Mononuclear cell (primary cell): ENCODE measurements around the gene MRPS18A. TPM values are rescaled to one million over a fixed set of nuclear protein-coding genes. Genes with fewer than 3 reads are reported as not detected.
"Not testable (repeated sequence)": the region's sequence is repeated elsewhere in the genome, so short reads cannot be mapped to it uniquely, and the experiment has no call there.

Experiments
- H3K27me3 ChIP-seq: 2 replicates; pipeline ENCODE4 v1.6.0; 2011; ENCODE audit warnings: low read length, control low read depth; ENCODE audit not compliant: insufficient read depth
- H3K4me1 ChIP-seq: 2 replicates; pipeline ENCODE4 v1.5.1; 2011; ENCODE audit warnings: mild to moderate bottlenecking, low read length, control low read depth; ENCODE audit not compliant: insufficient read depth
- H3K4me3 ChIP-seq: 2 replicates; pipeline ENCODE4 v1.5.1; 2011; ENCODE audit warnings: mild to moderate bottlenecking, low read length, moderate library complexity
- H3K9me3 ChIP-seq: 2 replicates; pipeline ENCODE4 v1.5.1; 2011; ENCODE audit warnings: low read depth, mild to moderate bottlenecking, control low read depth, low read length
- total RNA-seq: library from RNA; depleted of rRNA; stranded (reverse); fragments of >200 nt; gene quantifications from one replicate; pipeline ENCODE4 v1.2.3, GENCODE V29; 2012

The MRPS18A gene
- total RNA-seq, 1 donor, result 29.5 TPM

DNA sequence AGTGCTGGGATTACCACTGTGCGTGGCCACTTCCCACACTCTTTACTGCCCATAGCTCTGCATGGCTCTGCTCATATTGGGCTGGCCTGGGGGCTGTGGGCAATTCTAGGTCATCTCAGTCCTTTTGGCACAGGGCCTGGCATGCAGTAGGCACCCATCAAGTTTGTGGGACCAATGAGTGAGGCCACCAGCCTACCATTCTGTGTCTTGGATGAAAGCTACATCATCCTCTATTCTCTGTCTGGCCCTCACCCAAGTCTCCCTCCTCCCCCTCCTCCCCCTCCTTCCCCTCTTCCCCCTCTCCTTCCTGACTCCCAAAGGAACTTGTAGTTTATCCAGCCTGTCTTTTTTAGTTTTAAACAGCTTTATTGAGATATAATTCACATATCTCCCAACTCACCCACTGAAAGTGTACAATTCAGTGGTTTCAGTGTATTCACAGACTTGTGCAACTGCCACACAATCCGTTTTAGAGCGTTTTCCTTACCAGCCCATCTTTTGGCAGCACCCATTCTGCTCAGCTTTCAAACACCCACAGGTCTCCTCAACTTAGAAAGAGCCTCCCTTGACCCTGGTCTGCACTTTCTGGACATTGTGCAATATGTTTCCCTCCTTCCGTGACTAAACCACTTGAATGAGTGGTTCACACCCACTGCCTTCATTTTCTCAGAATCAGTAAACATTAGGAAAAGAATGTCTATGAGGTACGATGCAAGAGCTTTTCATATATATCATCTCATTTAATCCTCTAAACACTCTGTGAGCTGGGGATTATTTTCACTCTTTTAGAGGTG, 21.5 kb upstream of the MRPS18A start:
- Histone ChIP-seq H3K4me3 (no peak overlapping the region), H3K27me3 (no peaks in the 10 kb centered on the region), H3K9me3 (no peaks in the 10 kb centered on the region), H3K4me1 (peaks cover 45% of the 10 kb centered on the region)

GRCh38 chr6:43707767-43708166, 20.2 kb upstream of the MRPS18A start:
- no peaks in the 10 kb centered on the region for H3K27me3 ChIP-seq
- peaks cover 53% of the 10 kb centered on the region for H3K4me1 ChIP-seq
- no peaks in the 10 kb centered on the region for H3K9me3 ChIP-seq
- no peak overlapping the region for H3K4me3 ChIP-seq

GRCh38 chr6:43707269-43707668, 19.7 kb upstream of the MRPS18A start:
- Histone ChIP-seq H3K4me1 (peaks cover 53% of the 10 kb centered on the region), H3K9me3 (no peaks in the 10 kb centered on the region), H3K27me3 (no peaks in the 10 kb centered on the region), H3K4me3 (no peak overlapping the region)

DNA sequence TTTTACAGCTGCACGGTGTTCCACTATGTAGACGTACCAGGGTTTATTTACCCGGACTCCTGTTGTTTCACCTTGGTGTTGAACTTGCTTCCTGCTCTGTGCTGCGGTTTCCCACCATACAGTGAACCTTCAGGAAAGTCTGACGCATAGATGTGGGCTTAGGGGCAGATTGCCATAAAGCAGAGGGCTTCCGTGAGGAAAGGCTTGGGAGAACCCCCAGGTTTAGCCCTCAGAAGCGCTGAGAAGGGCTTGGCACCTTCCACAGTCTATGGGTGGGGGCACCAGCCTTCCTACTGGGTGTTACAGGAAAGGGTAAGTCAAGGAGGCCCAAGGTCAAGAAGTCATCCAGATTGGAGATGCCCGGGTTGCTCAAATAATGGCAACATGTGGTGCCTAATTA, 19.2 kb upstream of the MRPS18A start:
- Histone ChIP-seq H3K4me3 (no peak overlapping the region), H3K27me3 (peaks cover 4% of the 10 kb centered on the region), H3K9me3 (no peaks in the 10 kb centered on the region), H3K4me1 (peaks cover 53% of the 10 kb centered on the region)

- Histone ChIP-seq H3K4me3 (no peak overlapping the region), H3K27me3 (peaks cover 4% of the 10 kb centered on the region), H3K4me1 (peaks cover 53% of the 10 kb centered on the region), H3K9me3 (no peaks in the 10 kb centered on the region)
These were observed 18.4 kb upstream of the MRPS18A start for GRCh38 chr6:43705996-43706395.

DNA sequence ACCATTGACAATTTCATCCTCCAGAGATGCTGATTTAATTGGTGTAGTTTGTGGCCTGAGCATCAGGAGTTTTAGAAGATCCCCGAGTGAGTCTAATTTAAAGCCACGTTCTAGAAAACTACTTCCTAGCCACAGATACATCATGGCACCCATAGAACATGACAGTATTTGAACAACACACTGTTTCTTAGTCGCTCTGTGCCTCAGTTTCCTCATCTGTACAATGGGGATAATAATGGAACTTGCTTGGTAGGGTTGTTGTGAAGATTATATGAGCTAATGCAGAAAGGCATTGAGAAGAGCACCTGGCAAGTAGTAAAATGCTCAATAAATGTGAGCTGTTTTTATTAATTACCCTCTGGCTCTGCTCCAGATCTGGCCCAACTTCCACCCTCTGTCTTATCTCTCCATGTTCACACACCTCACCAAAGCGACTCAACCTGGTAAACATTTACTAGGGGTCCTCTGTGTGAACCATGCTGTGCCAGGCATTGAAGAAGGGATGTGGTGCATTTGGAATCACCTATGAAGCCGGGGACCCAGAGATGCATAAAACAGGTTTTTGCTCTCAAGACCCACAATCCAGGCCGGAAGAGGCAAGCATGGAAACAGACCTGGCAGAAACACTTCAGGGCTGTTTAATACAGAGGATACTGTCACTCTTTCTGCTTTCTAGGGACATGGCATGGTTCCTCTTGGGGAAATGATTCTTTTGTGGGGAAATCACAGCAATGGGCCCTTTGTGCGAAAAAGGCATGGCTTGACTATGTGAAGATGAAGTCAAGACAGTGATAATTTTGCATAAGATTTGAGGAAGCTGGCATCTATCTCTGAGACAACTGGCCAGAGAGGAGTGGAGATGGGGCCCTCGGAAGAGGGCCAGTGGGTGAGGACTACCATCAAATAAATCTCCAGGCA, 16.2 kb upstream of the MRPS18A start:
- Histone ChIP-seq H3K4me1 (peaks cover 41% of the 10 kb centered on the region), H3K27me3 (peaks cover 6% of the 10 kb centered on the region), H3K4me3 (no peak overlapping the region), H3K9me3 (no peaks in the 10 kb centered on the region)

DNA sequence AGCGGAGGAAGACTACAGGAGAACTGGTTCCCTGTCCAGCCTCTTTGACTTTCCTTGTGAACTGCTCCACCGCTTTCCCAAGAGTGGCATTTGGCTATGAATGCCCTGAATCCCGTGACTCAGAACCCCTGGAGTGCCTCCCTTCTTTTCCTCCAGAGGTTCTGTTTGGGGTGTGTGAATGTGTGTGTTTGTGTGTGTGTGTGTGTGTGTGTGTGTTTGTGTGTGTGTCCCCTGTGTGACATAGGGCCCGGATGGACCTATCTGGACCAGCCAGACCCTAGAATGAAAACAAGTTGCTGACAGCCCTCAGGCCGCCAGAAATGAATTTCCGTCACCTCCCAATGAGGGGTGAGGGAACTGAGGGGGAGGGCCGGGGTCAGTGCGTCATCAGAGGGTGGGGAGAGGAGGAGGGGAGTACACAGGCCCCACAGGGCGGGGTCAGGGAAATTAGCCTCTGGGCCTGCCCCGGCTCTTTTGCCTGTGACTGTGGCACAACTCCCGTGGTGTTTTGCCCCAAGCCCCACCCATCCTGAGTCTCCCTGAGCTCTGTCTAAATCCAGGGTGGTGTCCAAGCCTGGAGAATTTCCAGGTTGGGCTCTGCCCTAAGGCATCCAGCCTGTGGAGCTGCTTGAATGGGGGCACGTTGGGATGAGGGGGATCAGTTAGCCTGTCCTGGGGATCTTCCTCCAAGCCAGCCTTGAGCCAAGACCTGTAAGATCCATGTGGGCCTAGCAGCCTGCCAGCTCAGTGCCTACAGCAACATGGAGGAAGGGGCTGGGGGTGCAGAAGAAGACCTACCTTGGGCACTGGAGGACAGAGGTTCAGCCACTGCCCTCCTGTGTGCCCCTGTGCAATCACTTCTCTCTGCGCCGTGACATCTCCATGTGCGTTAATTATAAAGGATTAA, 15.2 kb upstream of the MRPS18A start:
- Histone ChIP-seq H3K9me3 (no peaks in the 10 kb centered on the region), H3K27me3 (peaks cover 6% of the 10 kb centered on the region), H3K4me1 (peaks cover 37% of the 10 kb centered on the region), H3K4me3 (no peak overlapping the region)

DNA sequence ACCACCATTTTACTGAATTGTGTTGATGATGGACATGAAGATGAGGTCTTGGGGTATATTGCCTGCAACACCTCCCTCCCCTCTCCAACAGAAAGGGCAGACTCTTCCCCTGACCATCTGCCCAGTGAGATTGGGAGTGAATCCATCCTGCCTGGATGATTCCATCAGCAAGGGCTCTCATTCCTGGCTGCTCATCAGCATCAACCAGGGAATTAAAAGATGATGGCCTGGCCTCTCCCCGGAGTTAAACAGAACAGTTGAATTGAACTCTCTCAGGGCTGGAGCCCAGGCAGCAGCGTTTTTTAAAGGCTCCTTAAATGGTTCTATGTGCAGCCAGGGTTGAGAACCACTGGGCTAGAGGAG, 14.6 kb upstream of the MRPS18A start:
- H3K4me3 ChIP-seq, result no peak overlapping the region
- H3K27me3 ChIP-seq, result peaks cover 6% of the 10 kb centered on the region
- peaks cover 36% of the 10 kb centered on the region for H3K4me1 ChIP-seq

DNA sequence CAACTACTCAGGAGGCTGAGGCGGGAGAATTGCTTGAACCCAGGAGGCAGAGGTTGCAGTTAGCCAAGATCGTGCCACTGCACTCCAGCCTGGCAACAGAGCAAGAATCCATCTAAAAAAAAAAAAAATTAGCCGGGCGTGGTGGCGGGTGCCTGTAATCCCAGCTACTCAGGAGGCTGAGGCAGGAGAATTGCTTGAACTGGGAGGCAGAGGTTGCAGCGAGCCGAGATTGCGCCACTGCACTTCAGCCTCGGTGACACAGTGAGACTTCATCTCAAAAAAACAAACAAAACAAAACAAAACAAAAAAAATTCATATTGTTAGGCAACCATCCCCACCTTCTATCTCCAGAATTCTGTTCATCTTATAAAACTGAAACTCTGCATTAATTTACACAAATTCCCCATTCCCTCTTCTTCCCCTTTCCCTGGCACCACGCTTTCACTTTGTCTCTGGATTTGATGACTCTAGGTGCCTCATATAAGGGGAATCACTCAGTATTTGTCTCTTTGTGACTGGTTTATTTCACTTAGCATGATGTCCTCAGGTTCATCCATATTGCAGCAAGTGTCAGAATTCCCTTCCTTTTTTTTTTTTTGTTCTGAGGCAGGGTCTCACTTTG, 13.5 kb upstream of the MRPS18A start:
- not testable (repeated sequence) for H3K27me3 ChIP-seq, H3K4me3 ChIP-seq, H3K9me3 ChIP-seq
- H3K4me1 ChIP-seq, result peaks cover 25% of the 10 kb centered on the region

More for the DNA sequence above, 14.6 kb upstream of the MRPS18A start:
- no peaks in the 10 kb centered on the region for H3K9me3 ChIP-seq

DNA sequence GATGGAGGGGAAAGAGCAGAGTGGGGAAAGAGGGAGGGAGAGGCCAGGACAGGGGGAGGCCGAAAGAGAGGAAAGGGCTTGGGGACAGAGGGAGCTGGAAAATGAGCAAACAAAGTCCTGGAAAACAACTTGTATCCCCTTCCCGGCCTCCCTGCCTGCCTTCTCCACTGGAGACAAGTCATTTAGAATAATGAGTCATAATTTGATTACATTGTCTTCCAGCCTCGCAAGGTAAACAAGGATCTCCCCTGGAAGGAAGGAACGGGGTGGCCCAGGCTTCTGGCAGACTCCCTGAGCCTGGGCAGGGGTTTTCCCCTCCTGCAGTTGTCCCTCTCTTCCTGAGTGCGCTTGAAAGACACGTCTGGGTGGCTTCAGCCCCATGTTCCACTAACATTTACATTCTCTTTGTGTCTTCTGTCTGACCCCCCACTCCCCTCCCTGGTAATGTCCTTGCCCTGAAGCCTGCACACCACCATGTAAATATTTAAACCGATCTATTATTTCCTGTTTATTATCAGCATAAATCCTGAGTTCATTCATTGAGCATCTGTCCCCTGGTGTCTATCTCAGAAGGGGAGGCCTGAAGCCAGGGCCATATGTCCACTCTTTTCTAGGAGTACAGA, 12.1 kb upstream of the MRPS18A start:
- H3K4me1 ChIP-seq, result peaks cover 11% of the 10 kb centered on the region
- H3K9me3 ChIP-seq, result no peaks in the 10 kb centered on the region
- peaks cover 6% of the 10 kb centered on the region for H3K27me3 ChIP-seq

GRCh38 chr6:43698584-43699349, 11.2 kb upstream of the MRPS18A start:
- Histone ChIP-seq H3K4me3 (no peak overlapping the region), H3K27me3 (peaks cover 6% of the 10 kb centered on the region), H3K9me3 (no peaks in the 10 kb centered on the region), H3K4me1 (peaks cover 8% of the 10 kb centered on the region)

More for the DNA sequence above, 12.1 kb upstream of the MRPS18A start:
- H3K4me3 ChIP-seq, result no peak overlapping the region

GRCh38 chr6:43697421-43697820, 9.8 kb upstream of the MRPS18A start:
- H3K27me3 ChIP-seq, result peaks cover 6% of the 10 kb centered on the region
- H3K4me3 ChIP-seq, result no peak overlapping the region

GRCh38 chr6:43695967-43696291, 8.3 kb upstream of the MRPS18A start:
- no peaks in the 10 kb centered on the region for H3K9me3 ChIP-seq
- H3K27me3 ChIP-seq, result peaks cover 2% of the 10 kb centered on the region
- no peak overlapping the region for H3K4me3 ChIP-seq
- H3K4me1 ChIP-seq, result no peaks in the 10 kb centered on the region

More at GRCh38 chr6:43697421-43697820, 9.8 kb upstream of the MRPS18A start:
- no peaks in the 10 kb centered on the region for H3K9me3 ChIP-seq
- no peaks in the 10 kb centered on the region for H3K4me1 ChIP-seq
